PC-3 (cell line): ENCODE results near the gene FAM131C. TPM values are rescaled to one million over a fixed set of nuclear protein-coding genes. Genes with fewer than 3 reads are reported as not detected.
A peak's percentile ranks its signal among the peaks of the same experiment; 100 is the strongest.

ENCODE experiments used
- ATAC-seq: fragments of 200-7000 bp; cut with Tn5 transposase; 2 replicates; pipeline ENCODE4 v1.9.1; 2020; ENCODE audit warnings: mild to moderate bottlenecking, moderate library complexity
- BruUV-seq: library from RNA; stranded (reverse); fragments of 400-500 nt; replicated peaks from 2 replicates; lab custom pipeline; 2021; lab: Mats Ljungman, UMichigan
- CTCF ChIA-PET: fragments of 300-600 bp; sonication (Branson Sonifier 250); formaldehyde crosslinking; loops from one replicate; lab custom pipeline; 2022; ENCODE audit warnings: antibody characterized with exemption; lab: Charles Lee
- POLR2A ChIA-PET: fragments of 300-600 bp; sonication (Branson Sonifier 250); formaldehyde crosslinking; loops from one replicate; lab custom pipeline; 2022; ENCODE audit warnings: antibody characterized with exemption; ENCODE audit not compliant: unreplicated experiment; lab: Charles Lee
- DNase-seq: peaks from one replicate; pipeline ENCODE4 v3.0.0-alpha.2; 2015
- H2AFZ ChIP-seq: fragments of 300-600 bp; sonication (generic); 2 replicates; pipeline ENCODE4 v1.6.0; 2016; ENCODE audit warnings: antibody characterized with exemption, low read length
- H3F3A ChIP-seq: fragments of 300-600 bp; sonication (generic); one replicate; pipeline ENCODE4 v1.6.0; 2017; ENCODE audit warnings: antibody characterized with exemption, low read length, control low read depth, mild to moderate bottlenecking; ENCODE audit not compliant: unreplicated experiment
- H3K27ac ChIP-seq: fragments of 300-600 bp; sonication (generic); 2 replicates; pipeline ENCODE4 v1.5.1; 2016; ENCODE audit warnings: mild to moderate bottlenecking, low read length
- H3K27me3 ChIP-seq: fragments of 300-600 bp; sonication (generic); 2 replicates; pipeline ENCODE4 v1.6.1; 2016; ENCODE audit warnings: low read length, mixed read lengths
- H3K36me3 ChIP-seq: fragments of 300-600 bp; sonication (generic); 2 replicates; pipeline ENCODE4 v1.6.1; 2016; ENCODE audit warnings: low read depth, mixed run types, low read length, mixed read lengths
- H3K4me1 ChIP-seq: fragments of 300-600 bp; sonication (generic); 2 replicates; pipeline ENCODE4 v1.5.1; 2016; ENCODE audit warnings: low read length; ENCODE audit not compliant: insufficient read depth
- H3K4me2 ChIP-seq: fragments of 300-600 bp; sonication (generic); 2 replicates; pipeline ENCODE4 v1.6.0; 2016; ENCODE audit warnings: low read length
- H3K4me3 ChIP-seq: fragments of 300-600 bp; sonication (generic); 2 replicates; pipeline ENCODE4 v1.5.1; 2016; ENCODE audit warnings: mild to moderate bottlenecking, low read length, mixed read lengths
- H3K79me2 ChIP-seq: fragments of 300-600 bp; sonication (generic); 2 replicates; pipeline ENCODE4 v1.6.1; 2017; ENCODE audit warnings: low read length, mixed read lengths
- H3K9ac ChIP-seq: fragments of 300-600 bp; sonication (generic); 2 replicates; pipeline ENCODE4 v1.6.0; 2016; ENCODE audit warnings: mild to moderate bottlenecking, low read length
- H3K9me2 ChIP-seq: fragments of 300-600 bp; sonication (generic); replicated peaks from 2 replicates; pipeline ENCODE4 v1.6.1; 2016; ENCODE audit warnings: mixed run types, low read length, mixed read lengths
- H3K9me3 ChIP-seq: fragments of 300-600 bp; sonication (generic); 2 replicates; pipeline ENCODE4 v1.6.1; 2016; ENCODE audit warnings: low read length, mixed read lengths
- H4K20me1 ChIP-seq: fragments of 300-600 bp; sonication (generic); 2 replicates; pipeline ENCODE4 v1.6.1; 2016; ENCODE audit warnings: low read length, mixed read lengths
- CTCF ChIP-seq: fragments of 300-600 bp; sonication (generic); conservative IDR thresholded peaks from 2 replicates; pipeline ENCODE4 v1.5.1; 2017; ENCODE audit warnings: antibody characterized with exemption, low read depth, mild to moderate bottlenecking, low read length
- EZH2 ChIP-seq: fragments of 300-600 bp; sonication (generic); IDR thresholded peaks from one replicate; pipeline ENCODE4 v1.6.1; 2017; ENCODE audit warnings: antibody characterized with exemption, mild to moderate bottlenecking, low read length; ENCODE audit not compliant: unreplicated experiment
- EZH2phosphoT487 ChIP-seq: fragments of 300-600 bp; sonication (generic); IDR thresholded peaks from 2 replicates; pipeline ENCODE4 v1.6.1; 2018; ENCODE audit warnings: mild to moderate bottlenecking, antibody characterized with exemption, low read length, borderline replicate concordance
- intact Hi-C: fragments of 100-400 bp; cut with micrococcal nuclease; formaldehyde crosslinking; loops from 2 replicates; pipeline ENCODE4 v1.9.0; 2023
- total RNA-seq: library from RNA; depleted of rRNA; stranded (reverse); fragments of >200 nt; gene quantifications from 2 replicates; pipeline ENCODE4 v1.2.3, GENCODE V29; 2014

The FAM131C gene
- total RNA-seq, 1 experiment from 2014 or later: 7.7 TPM

GRCh38 chr1:16068356-16069270 is 4.8 kb downstream of the FAM131C start:
- no peak overlapping the region for H3K4me3 ChIP-seq
- H3K9ac ChIP-seq: no peak overlapping the region
- H2AFZ ChIP-seq: no peak overlapping the region
- no peaks in the 10 kb centered on the region for H4K20me1 ChIP-seq
- intact Hi-C loops: no loop called here
- TF ChIP-seq EZH2phosphoT487 (no peak), EZH2 (no peak), CTCF (no peak)
- no peaks in the 10 kb centered on the region for H3K27me3 ChIP-seq
- H3K9me2 ChIP-seq: no peaks in the 10 kb centered on the region
- no peak overlapping the region for H3K27ac ChIP-seq
- no peaks in the 10 kb centered on the region for H3K4me1 ChIP-seq
- H3F3A ChIP-seq: no peaks in the 10 kb centered on the region
- H3K36me3 ChIP-seq: no peaks in the 10 kb centered on the region
- no TSS peak for BruUV-seq
- POLR2A ChIA-PET: no interaction called here
- H3K4me2 ChIP-seq: no peak overlapping the region
- H3K9me3 ChIP-seq: no peaks in the 10 kb centered on the region
- no peak for DNase-seq
- CTCF ChIA-PET: no interaction called here
- peak; percentile 37 for ATAC-seq
- no peaks in the 10 kb centered on the region for H3K79me2 ChIP-seq

- Histone ChIP-seq H3K36me3 (no peaks in the 10 kb centered on the region), H3K4me1 (no peaks in the 10 kb centered on the region), H3F3A (no peaks in the 10 kb centered on the region), H3K27me3 (no peaks in the 10 kb centered on the region), H4K20me1 (no peaks in the 10 kb centered on the region), H3K79me2 (no peaks in the 10 kb centered on the region), H3K9me2 (no peaks in the 10 kb centered on the region), H3K9ac (no peak overlapping the region), H3K27ac (no peak overlapping the region), H2AFZ (no peak overlapping the region), H3K4me3 (no peak overlapping the region), H3K4me2 (no peak overlapping the region), H3K9me3 (no peaks in the 10 kb centered on the region)
- ATAC-seq: no peak
- no peak for TF ChIP-seq EZH2
- no peak for TF ChIP-seq EZH2phosphoT487
- no peak for TF ChIP-seq CTCF
- DNase-seq: no peak
- CTCF ChIA-PET: no interaction called here
- POLR2A ChIA-PET: no interaction called here
- BruUV-seq: no TSS peak
- intact Hi-C loops: no loop called here
Measured at GRCh38 chr1:16067933-16068332, 5.5 kb downstream of the FAM131C start.

GRCh38 chr1:16067127-16067768 is 6.2 kb downstream of the FAM131C start:
- ChIA-PET CTCF (interaction anchor here (0.6 kb wide), 1 partner anchor 60 kb away, joined by 6 read pairs; no protein-coding TSS in a partner anchor), POLR2A (no interaction called here)
- intact Hi-C loops: no loop called here
- ATAC-seq (no peak), DNase-seq (no peak)
- H3K36me3 ChIP-seq: no peaks in the 10 kb centered on the region
- TF ChIP-seq EZH2 (no peak), EZH2phosphoT487 (no peak), CTCF (no peak)
- BruUV-seq: no TSS peak
- H3K9me3 ChIP-seq: no peaks in the 10 kb centered on the region
- H3K27ac ChIP-seq: no peak overlapping the region
- H3K9ac ChIP-seq: no peak overlapping the region
- H3K27me3 ChIP-seq: no peaks in the 10 kb centered on the region
- no peaks in the 10 kb centered on the region for H3K79me2 ChIP-seq
- no peaks in the 10 kb centered on the region for H3K9me2 ChIP-seq
- H3F3A ChIP-seq: no peaks in the 10 kb centered on the region
- H4K20me1 ChIP-seq: no peaks in the 10 kb centered on the region
- H3K4me2 ChIP-seq: no peak overlapping the region
- H3K4me3 ChIP-seq: no peak overlapping the region
- no peaks in the 10 kb centered on the region for H3K4me1 ChIP-seq
- H2AFZ ChIP-seq: no peak overlapping the region
